Mesendoderm (in vitro differentiated cells): ENCODE data around the gene NKX2-1.

Experiments used
- DNase-seq: peaks from one replicate; pipeline ENCODE4 v3.0.0; 2013
- H2AK5ac ChIP-seq: 2 replicates; pipeline ENCODE4 v1.6.1; 2013; ENCODE audit warnings: low read length, inconsistent platforms
- H2BK120ac ChIP-seq: 2 replicates; pipeline ENCODE4 v1.6.1; 2013; ENCODE audit warnings: low read depth, mild to moderate bottlenecking, low read length, moderate library complexity, mixed read lengths
- H2BK15ac ChIP-seq: replicated peaks from 2 replicates; pipeline ENCODE4 v1.6.1; 2013; ENCODE audit warnings: low read depth, mild to moderate bottlenecking, moderate library complexity
- H2BK5ac ChIP-seq: 2 replicates; pipeline ENCODE4 v1.6.1; 2013; ENCODE audit warnings: low read length, inconsistent platforms
- H3K18ac ChIP-seq: 2 replicates; pipeline ENCODE4 v1.6.1; 2013; ENCODE audit warnings: mild to moderate bottlenecking, low read length, mixed read lengths
- H3K23ac ChIP-seq: one replicate; pipeline ENCODE4 v1.6.1; 2013; ENCODE audit warnings: low read length
- H3K27ac ChIP-seq: 2 replicates; pipeline ENCODE4 v1.5.1; 2013; ENCODE audit warnings: low read depth, mild to moderate bottlenecking, inconsistent platforms, low read length, moderate library complexity
- H3K27me3 ChIP-seq: 2 replicates; pipeline ENCODE4 v1.6.1; 2013; ENCODE audit warnings: low read length, control low read depth, mild to moderate bottlenecking, inconsistent platforms; ENCODE audit not compliant: insufficient read depth, poor library complexity
- H3K36me3 ChIP-seq: 2 replicates; pipeline ENCODE4 v1.6.1; 2013; ENCODE audit warnings: low read length, inconsistent platforms; ENCODE audit not compliant: control insufficient read depth, insufficient read depth
- H3K4ac ChIP-seq: one replicate; pipeline ENCODE4 v1.6.1; 2013; ENCODE audit warnings: low read depth, mild to moderate bottlenecking, low read length, moderate library complexity
- H3K4me1 ChIP-seq: 2 replicates; pipeline ENCODE4 v1.6.1; 2013; ENCODE audit warnings: low read depth, low read length, inconsistent platforms; ENCODE audit not compliant: control insufficient read depth
- H3K4me2 ChIP-seq: 2 replicates; pipeline ENCODE4 v1.6.1; 2013; ENCODE audit warnings: low read length
- H3K4me3 ChIP-seq: 2 replicates; pipeline ENCODE4 v1.5.1; 2013; ENCODE audit warnings: mild to moderate bottlenecking, low read length
- H3K56ac ChIP-seq: one replicate; pipeline ENCODE4 v1.6.1; 2013; ENCODE audit warnings: low read length
- H3K79me1 ChIP-seq: 2 replicates; pipeline ENCODE4 v1.6.1; 2013; ENCODE audit warnings: low read length, inconsistent platforms
- H3K79me2 ChIP-seq: 2 replicates; pipeline ENCODE4 v1.6.1; 2013; ENCODE audit warnings: mild to moderate bottlenecking, low read length; ENCODE audit not compliant: control insufficient read depth, insufficient read depth
- H3K9ac ChIP-seq: 2 replicates; pipeline ENCODE4 v1.6.1; 2013; ENCODE audit warnings: low read length, inconsistent platforms
- H4K5ac ChIP-seq: one replicate; pipeline ENCODE4 v1.6.1; 2013; ENCODE audit warnings: low read length
- H4K8ac ChIP-seq: one replicate; pipeline ENCODE4 v1.6.1; 2013; ENCODE audit warnings: low read depth, mild to moderate bottlenecking, control low read depth, low read length, moderate library complexity
- WGBS: extraction: QIAGEN DNeasy Blood & Tissue Kit; methylation state at CpG from one replicate; pipeline ENCODE4 v1.1.7; 2013; ENCODE audit warnings: low lambda C conversion rate, missing lambda C conversion rate; ENCODE audit not compliant: insufficient coverage; ENCODE audit errors: extremely low coverage; 5-methylcytosine and 5-hydroxymethylcytosine counted together

Gene NKX2-1

GRCh38 chr14:36474593-36474992 is 45.4 kb downstream of the NKX2-1 start:
- H3K27me3 ChIP-seq: no peaks in the 10 kb centered on the region
- no CpG with 5 or more reads among the region's 4 CpGs for WGBS

GRCh38 chr14:36471431-36471830 is 48.6 kb downstream of the NKX2-1 start:
- Histone ChIP-seq H4K5ac (no peak overlapping the region), H4K8ac (no peak overlapping the region), H3K79me2 (no peaks in the 10 kb centered on the region), H3K27me3 (no peaks in the 10 kb centered on the region), H3K56ac (no peak overlapping the region), H2BK5ac (no peak overlapping the region), H2AK5ac (no peak overlapping the region), H3K9ac (no peak overlapping the region), H2BK15ac (no peak overlapping the region), H3K4ac (no peak overlapping the region), H3K36me3 (no peaks in the 10 kb centered on the region), H3K4me1 (no peaks in the 10 kb centered on the region), H2BK120ac (no peak overlapping the region), H3K4me3 (no peak overlapping the region), H3K18ac (no peak overlapping the region), H3K23ac (no peak overlapping the region), H3K27ac (no peak overlapping the region), H3K79me1 (no peaks in the 10 kb centered on the region), H3K4me2 (no peak overlapping the region)
- no peak for DNase-seq
- no CpG with 5 or more reads among the region's 3 CpGs for WGBS

More at GRCh38 chr14:36474593-36474992, 45.4 kb downstream of the NKX2-1 start:
- Histone ChIP-seq H3K56ac (no peak overlapping the region), H2BK5ac (no peak overlapping the region), H3K4ac (no peak overlapping the region), H2AK5ac (no peak overlapping the region), H4K5ac (no peak overlapping the region), H3K23ac (no peak overlapping the region), H3K4me3 (no peak overlapping the region), H4K8ac (no peak overlapping the region), H3K36me3 (no peaks in the 10 kb centered on the region), H3K27ac (no peak overlapping the region), H3K9ac (no peak overlapping the region), H2BK120ac (no peak overlapping the region), H3K79me1 (no peaks in the 10 kb centered on the region), H3K4me2 (no peak overlapping the region), H3K18ac (no peak overlapping the region), H3K4me1 (no peaks in the 10 kb centered on the region), H3K79me2 (no peaks in the 10 kb centered on the region), H2BK15ac (no peak overlapping the region)
- DNase-seq: no peak

- no peak for DNase-seq
- Histone ChIP-seq H2BK5ac (no peak overlapping the region), H2BK15ac (no peak overlapping the region)
Measured at GRCh38 chr14:36467332-36467731, 52.7 kb downstream of the NKX2-1 start.

More at GRCh38 chr14:36467332-36467731, 52.7 kb downstream of the NKX2-1 start:
- Histone ChIP-seq H4K8ac (no peak overlapping the region), H3K18ac (no peak overlapping the region), H3K27me3 (no peaks in the 10 kb centered on the region), H4K5ac (no peak overlapping the region), H3K79me1 (no peaks in the 10 kb centered on the region), H2AK5ac (no peak overlapping the region), H3K27ac (no peak overlapping the region), H3K79me2 (no peaks in the 10 kb centered on the region), H3K4me3 (no peak overlapping the region), H3K23ac (no peak overlapping the region), H3K9ac (no peak overlapping the region), H2BK120ac (no peak overlapping the region), H3K56ac (no peak overlapping the region), H3K4ac (no peak overlapping the region), H3K4me1 (no peaks in the 10 kb centered on the region), H3K4me2 (no peak overlapping the region), H3K36me3 (no peaks in the 10 kb centered on the region)
- WGBS: no CpG with 5 or more reads among the region's 1 CpG
